ENCODE results near the gene PLA2G4B. TPM values are rescaled to one million over a fixed set of nuclear protein-coding genes. Genes with fewer than 3 reads are reported as not detected.

PLA2G4B gene
- total RNA-seq, 1 experiment from 2014 or later, result 3.7 TPM

DNA sequence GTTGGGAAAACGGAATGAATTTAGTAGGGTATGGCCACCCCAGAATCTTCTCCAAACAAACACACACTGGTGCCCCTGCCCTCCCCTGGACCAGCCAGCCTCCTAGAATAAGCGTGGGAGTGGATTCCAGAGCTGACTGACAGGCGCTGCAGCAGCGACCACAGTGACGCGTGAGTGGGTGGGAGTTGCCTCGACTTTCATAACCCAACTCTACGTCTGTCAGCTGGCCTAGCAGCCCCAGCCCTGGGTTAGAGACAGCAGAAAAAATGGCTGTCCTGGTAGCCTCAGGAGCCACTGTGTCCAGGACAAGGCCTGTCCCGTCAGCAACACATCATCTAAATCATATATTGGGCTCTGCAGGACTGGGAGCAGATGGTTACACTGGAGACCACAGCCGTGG, 10.0 kb downstream of the PLA2G4B start:
- no peak overlapping the region for H2BK120ac ChIP-seq (ENCODE audit: low read depth, low read length, poor library complexity, severe bottlenecking)
- Mint-ChIP-seq H3K4me3 (no peak overlapping the region), H3K9me3 (no peaks in the 10 kb centered on the region), H3K27me3 (ENCODE audit: low read depth) (peaks cover 3% of the 10 kb centered on the region), H3K36me3 (ENCODE audit: insufficient read depth in 1 of 3, low read depth in 3 of 3) (peaks cover 3 to 25% (median 21%) of the 10 kb centered on the region in 3 experiments; a peak in 6 of 7 replicates), H3K4me1 (0 out of 4 replicates have a peak, but pooled peaks cover 0 to 5% of the 10 kb centered on the region in 2 experiments), H3K27ac (no peak overlapping the region)
- no peak overlapping the region for H3K23ac ChIP-seq (ENCODE audit: insufficient read length, low read depth, low read length)
- peaks cover 3% of the 10 kb centered on the region for H3K23me2 ChIP-seq (ENCODE audit: insufficient read length, low read depth, low read length, poor library complexity, severe bottlenecking)
- H4K91ac ChIP-seq (ENCODE audit: insufficient read length, low read depth, low read length), result no peak overlapping the region
- no peak overlapping the region for H2BK5ac ChIP-seq (ENCODE audit: insufficient read length, low read length)
- no peak overlapping the region for H2AFZ ChIP-seq (ENCODE audit: low read length)
- no peak for DNase-seq
- no peaks in the 10 kb centered on the region for H3K9me3 ChIP-seq (ENCODE audit: control insufficient read depth, low read depth, low read length)
- no peak overlapping the region for H3K14ac ChIP-seq (ENCODE audit: insufficient read depth, low read length)
- no peaks in the 10 kb centered on the region for H3K79me2 ChIP-seq (ENCODE audit: insufficient read depth, low read length)
- H3K4me2 ChIP-seq (ENCODE audit: insufficient read depth, insufficient read length, low read length), result no peak overlapping the region
- H4K5ac ChIP-seq (ENCODE audit: insufficient read length, low read depth, low read length), result no peak overlapping the region
- H2BK12ac ChIP-seq (ENCODE audit: insufficient read length, low read depth, low read length), result no peak overlapping the region
- H3K4me1 ChIP-seq (ENCODE audit: insufficient read depth, low read length), result no peaks in the 10 kb centered on the region
- no peaks in the 10 kb centered on the region for H3K27me3 ChIP-seq (ENCODE audit: insufficient read depth, low read length)
- H3K9ac ChIP-seq (ENCODE audit: extremely low read depth, insufficient read length, low read length), result no peak overlapping the region
- H3K18ac ChIP-seq (ENCODE audit: insufficient read length, low read depth, low read length), result no peak overlapping the region
- H3K79me1 ChIP-seq (ENCODE audit: insufficient read depth, low read depth, low read length, poor library complexity, severe bottlenecking), result no peaks in the 10 kb centered on the region
- no peak overlapping the region for H3K27ac ChIP-seq (ENCODE audit: insufficient read length, low read depth, low read length)
- H2BK15ac ChIP-seq (ENCODE audit: low read depth, low read length), result no peak overlapping the region
- no peak overlapping the region for H2AK5ac ChIP-seq (ENCODE audit: insufficient read length, low read length)
- no peak overlapping the region for H2BK20ac ChIP-seq (ENCODE audit: low read depth, low read length, poor library complexity, severe bottlenecking)
- H3T11ph ChIP-seq (ENCODE audit: low read length), result no peak overlapping the region
- no peak overlapping the region for H3K4ac ChIP-seq (ENCODE audit: low read depth, low read length)
- TF ChIP-seq, protein P1, sequence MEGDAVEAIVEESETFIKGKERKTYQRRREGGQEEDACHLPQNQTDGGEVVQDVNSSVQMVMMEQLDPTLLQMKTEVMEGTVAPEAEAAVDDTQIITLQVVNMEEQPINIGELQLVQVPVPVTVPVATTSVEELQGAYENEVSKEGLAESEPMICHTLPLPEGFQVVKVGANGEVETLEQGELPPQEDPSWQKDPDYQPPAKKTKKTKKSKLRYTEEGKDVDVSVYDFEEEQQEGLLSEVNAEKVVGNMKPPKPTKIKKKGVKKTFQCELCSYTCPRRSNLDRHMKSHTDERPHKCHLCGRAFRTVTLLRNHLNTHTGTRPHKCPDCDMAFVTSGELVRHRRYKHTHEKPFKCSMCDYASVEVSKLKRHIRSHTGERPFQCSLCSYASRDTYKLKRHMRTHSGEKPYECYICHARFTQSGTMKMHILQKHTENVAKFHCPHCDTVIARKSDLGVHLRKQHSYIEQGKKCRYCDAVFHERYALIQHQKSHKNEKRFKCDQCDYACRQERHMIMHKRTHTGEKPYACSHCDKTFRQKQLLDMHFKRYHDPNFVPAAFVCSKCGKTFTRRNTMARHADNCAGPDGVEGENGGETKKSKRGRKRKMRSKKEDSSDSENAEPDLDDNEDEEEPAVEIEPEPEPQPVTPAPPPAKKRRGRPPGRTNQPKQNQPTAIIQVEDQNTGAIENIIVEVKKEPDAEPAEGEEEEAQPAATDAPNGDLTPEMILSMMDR (conservative IDR thresholded peaks at IDR 0.05), result no peak
- H4K8ac ChIP-seq (replicated peaks; ENCODE audit: insufficient read length, low read depth, low read length), result no peak overlapping the region
- H4K20me1 ChIP-seq (ENCODE audit: control insufficient read depth, insufficient read depth, insufficient read length), result no peaks in the 10 kb centered on the region
- WGBS (ENCODE audit: extremely low coverage, insufficient read length, low lambda C conversion rate), result no CpG with 5 or more reads among the region's 10 CpGs
- H3K56ac ChIP-seq (ENCODE audit: insufficient read length, low read depth, low read length), result no peak overlapping the region
